ENCODE results near the gene ARHGAP40. TPM values are rescaled to one million over a fixed set of nuclear protein-coding genes. Genes with fewer than 3 reads are reported as not detected.

Gene ARHGAP40
- total RNA-seq, 4 donors from 2014 or later, result not detected

- Histone ChIP-seq H3K4me1 (no peaks in the 10 kb centered on the region), H3K36me3 (no peaks in the 10 kb centered on the region), H3K27me3 (peaks cover 72% of the 10 kb centered on the region), H3K4me3 (no peak overlapping the region), H3K27ac (no peak overlapping the region), H3K9me3 (no peaks in the 10 kb centered on the region)
- WGBS, 2 donors (ENCODE audit: low coverage in 1 of 2), result 13 to 16% methylated on average over 9 to 14 of the region's 14 CpGs
- ATAC-seq, result no peak
- TF ChIP-seq EP300 (IDR thresholded peaks at IDR 0.05) (no peak), POLR2A (IDR thresholded peaks at IDR 0.05) (no peak), POLR2AphosphoS5 (IDR thresholded peaks at IDR 0.05) (no peak), CTCF (IDR thresholded peaks at IDR 0.05) (no peak)
Measured at GRCh38 chr20:38685853-38686473, 84.4 kb downstream of the ARHGAP40 start.

- WGBS, 2 donors (ENCODE audit: low coverage in 1 of 2), result 24% methylated on average over 5 of the region's 13 CpGs; no CpG with 5 or more reads in 1 of the 2 donors
- H3K36me3 ChIP-seq, result no peaks in the 10 kb centered on the region
- TF ChIP-seq POLR2A (IDR thresholded peaks at IDR 0.05) (no peak), EP300 (IDR thresholded peaks at IDR 0.05) (no peak), CTCF (IDR thresholded peaks at IDR 0.05) (no peak), POLR2AphosphoS5 (IDR thresholded peaks at IDR 0.05) (no peak)
- no peaks in the 10 kb centered on the region for H3K4me1 ChIP-seq
- H3K9me3 ChIP-seq, result no peaks in the 10 kb centered on the region
- no peak overlapping the region for H3K4me3 ChIP-seq
- H3K27me3 ChIP-seq, result peaks cover 43% of the 10 kb centered on the region
- no peak for ATAC-seq
- H3K27ac ChIP-seq, result no peak overlapping the region
Measured at GRCh38 chr20:38692436-38693411, 91.1 kb downstream of the ARHGAP40 start.

GRCh38 chr20:38697306-38697705, 95.7 kb downstream of the ARHGAP40 start:
- Histone ChIP-seq H3K4me3 (no peak overlapping the region), H3K4me1 (no peaks in the 10 kb centered on the region), H3K27ac (no peak overlapping the region), H3K9me3 (no peaks in the 10 kb centered on the region), H3K27me3 (peaks cover 59% of the 10 kb centered on the region), H3K36me3 (no peaks in the 10 kb centered on the region)
- 72 to 77% methylated on average over 6 to 9 of the region's 9 CpGs for whole genome bisulfite sequencing, 2 donors (ENCODE audit: low coverage in 1 of 2)
- ATAC-seq, result no peak
- TF ChIP-seq EP300 (IDR thresholded peaks at IDR 0.05) (no peak), POLR2AphosphoS5 (IDR thresholded peaks at IDR 0.05) (no peak), POLR2A (IDR thresholded peaks at IDR 0.05) (no peak), CTCF (IDR thresholded peaks at IDR 0.05) (no peak)

GRCh38 chr20:38698541-38698940, 96.9 kb downstream of the ARHGAP40 start:
- H3K4me1 ChIP-seq, result no peaks in the 10 kb centered on the region
- H3K9me3 ChIP-seq, result no peaks in the 10 kb centered on the region
- TF ChIP-seq CTCF (IDR thresholded peaks at IDR 0.05) (no peak), POLR2AphosphoS5 (IDR thresholded peaks at IDR 0.05) (no peak), EP300 (IDR thresholded peaks at IDR 0.05) (no peak), POLR2A (IDR thresholded peaks at IDR 0.05) (no peak)
- 73 to 95% methylated on average over 7 to 13 of the region's 15 CpGs for WGBS, 2 donors (ENCODE audit: low coverage in 1 of 2)
- no peak overlapping the region for H3K4me3 ChIP-seq
- ATAC-seq, result no peak
- no peaks in the 10 kb centered on the region for H3K36me3 ChIP-seq
- peaks cover 71% of the 10 kb centered on the region for H3K27me3 ChIP-seq
- H3K27ac ChIP-seq, result no peak overlapping the region
